Hematopoietic multipotent progenitor cell treated with erythropoietin and hydrocortisone succinate and interleukin-3 and kit ligand, for 4 days (in vitro differentiated cells): ENCODE results near the gene STXBP6.
"Not testable (repeated sequence)": the region's sequence is repeated elsewhere in the genome, so short reads cannot be mapped to it uniquely, and the experiment has no call there.

Source experiments
- DNase-seq: peaks from one replicate; pipeline ENCODE4 v3.0.0-alpha.2; 2015

The STXBP6 gene

DNA sequence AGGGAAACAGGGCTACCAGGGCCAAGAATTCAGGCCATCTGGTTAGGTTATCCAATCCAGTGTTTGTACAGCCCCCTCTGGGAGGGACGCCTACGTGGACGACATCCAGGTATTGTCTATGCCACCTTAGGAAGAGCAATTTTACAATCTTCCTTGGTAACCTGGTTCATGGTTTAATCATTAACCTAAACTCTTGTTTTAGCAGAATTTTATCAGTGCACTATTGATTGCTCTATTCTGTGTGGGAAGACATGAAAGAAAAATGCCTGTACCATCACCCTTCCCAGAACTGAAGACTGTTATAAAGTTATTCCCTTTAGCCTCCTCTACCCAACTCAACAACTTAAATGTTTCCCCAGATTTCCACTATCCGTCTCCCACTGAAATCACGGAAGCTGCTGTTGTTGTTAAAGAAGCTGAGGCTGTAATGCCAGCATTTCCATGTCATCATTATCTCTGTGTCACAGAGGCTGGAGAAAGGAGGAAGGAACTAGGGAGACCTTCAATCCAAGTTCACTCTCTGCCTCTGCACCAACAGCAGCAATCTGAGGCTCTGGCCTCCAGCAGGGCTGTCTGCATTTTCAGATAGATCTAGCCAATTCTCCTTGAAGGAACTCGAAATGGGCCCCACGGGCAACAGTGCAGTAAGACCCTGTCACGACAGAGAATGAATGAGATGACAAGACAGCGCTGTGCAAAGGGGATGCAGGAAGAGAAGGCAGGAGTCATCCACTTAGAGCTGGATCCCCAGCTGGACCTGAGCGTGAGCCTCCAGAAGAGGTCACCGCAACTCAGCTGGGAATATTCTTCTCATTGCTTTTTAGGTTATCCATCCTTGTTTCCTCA lies 232.5 kb downstream of the STXBP6 start:
- DNase-seq: no peak

DNA sequence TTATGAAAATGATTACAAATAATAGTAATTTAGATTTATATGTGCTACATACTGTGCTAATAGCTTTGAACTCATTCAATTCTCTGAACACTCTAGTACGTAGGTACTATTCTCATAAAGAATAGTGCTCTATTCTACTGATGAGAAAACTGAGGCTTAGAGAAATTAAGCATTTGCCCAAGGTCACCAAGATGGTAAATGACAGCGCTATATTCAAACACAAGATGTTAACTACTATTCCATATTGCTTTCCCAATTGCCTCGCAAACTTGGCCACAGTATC lies 233.1 kb downstream of the STXBP6 start:
- DNase-seq: no peak

DNA sequence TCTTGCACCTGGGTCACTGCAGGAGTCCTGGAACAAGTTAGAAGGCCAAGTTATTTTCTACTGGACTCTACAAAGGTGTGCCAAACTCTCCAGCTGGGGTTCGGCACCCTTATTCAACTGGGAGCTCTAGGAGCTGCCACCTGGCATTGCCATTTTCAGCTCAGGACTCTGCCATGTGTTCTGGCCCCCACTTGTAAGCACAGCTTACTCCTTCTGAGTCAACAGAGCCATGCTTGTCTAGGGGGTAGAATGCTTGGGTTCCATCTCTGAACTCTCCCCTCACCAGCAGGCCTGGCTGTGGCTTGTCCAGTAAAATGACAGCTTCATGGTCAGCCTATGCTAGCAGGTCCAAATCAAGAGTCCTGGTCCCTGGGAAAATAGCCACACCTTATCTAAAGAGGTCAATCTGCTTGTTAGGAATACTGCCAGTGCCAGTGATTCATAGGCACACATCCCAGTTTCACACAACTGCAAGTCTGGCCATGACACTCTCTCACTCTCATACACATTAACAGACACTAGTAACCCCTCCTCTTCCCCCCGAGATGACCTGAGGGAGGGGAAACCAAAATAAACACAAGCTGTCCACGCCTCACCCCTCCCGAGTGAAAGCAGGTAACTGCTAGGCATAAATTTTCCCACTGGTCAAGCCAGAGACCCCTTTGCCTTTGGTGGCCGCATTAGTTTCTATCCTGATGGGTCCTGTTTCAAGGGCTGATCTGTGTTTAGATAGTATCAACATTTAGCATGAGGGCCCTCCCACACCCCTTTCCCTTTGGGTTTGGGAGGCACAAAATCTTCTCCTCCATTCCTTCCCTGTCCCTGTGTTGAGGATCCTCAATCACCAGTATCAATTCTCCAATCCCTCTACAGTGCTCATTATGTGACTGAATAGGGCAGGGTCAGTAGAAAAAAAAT lies 233.7 kb downstream of the STXBP6 start:
- no peak for DNase-seq

DNA sequence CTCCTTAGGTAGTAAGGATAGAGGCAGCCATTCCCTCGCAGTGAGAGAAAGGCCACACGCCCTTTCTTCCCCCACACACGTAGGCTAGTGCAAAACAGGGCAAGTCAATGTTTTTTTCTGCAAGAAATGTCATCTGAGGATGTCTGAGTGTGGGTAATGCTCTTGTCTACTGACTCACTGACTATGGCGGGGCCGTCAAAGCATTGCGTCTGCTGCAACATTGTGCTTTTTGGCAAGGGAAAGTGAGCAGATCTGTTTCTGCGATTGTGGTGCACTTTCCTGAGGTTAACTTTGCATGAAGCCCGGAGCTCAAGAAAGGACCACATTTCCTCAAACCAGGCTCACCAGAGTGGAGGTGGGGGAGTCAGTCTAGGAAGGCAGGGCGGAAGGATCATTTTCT lies 234.4 kb downstream of the STXBP6 start:
- DNase-seq: no peak

DNA sequence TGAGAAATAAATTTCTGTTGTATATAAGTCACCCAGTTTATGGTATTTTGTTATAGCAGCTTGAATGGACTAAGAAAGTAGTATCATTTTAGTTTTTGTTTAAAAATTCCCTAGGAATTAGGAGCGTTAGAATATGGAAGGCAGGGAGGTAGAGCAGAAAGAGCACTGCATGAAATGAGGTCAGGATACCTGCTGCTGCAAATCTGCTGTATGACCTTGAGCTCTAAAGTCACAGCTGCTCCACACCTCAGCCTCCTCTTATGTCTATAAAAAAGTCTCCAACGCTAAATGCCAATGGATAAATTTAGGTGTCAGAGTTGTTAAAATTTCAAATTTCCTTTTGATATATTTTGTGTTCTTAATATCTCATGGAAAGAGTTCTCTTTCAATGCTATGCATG lies 235.0 kb downstream of the STXBP6 start:
- DNase-seq: no peak

DNA sequence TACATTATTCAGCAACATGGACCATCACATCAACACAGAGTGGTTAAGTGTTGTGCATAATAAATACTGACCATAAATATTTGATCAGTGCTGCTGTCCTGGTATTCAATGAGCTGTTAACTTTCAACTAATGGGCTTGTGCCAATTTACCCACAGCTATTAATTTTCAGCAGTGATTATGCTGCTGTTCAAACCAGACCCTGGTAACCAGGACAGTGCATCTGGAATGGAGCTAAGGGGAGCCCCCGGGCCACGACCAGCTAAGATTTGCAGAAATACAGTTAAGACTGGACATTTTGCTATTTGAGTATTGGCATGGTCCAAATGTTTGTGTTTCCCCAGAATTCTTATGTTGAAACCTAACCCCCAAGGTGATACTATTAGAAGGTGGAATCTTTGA lies 235.6 kb downstream of the STXBP6 start:
- DNase-seq: no peak

DNA sequence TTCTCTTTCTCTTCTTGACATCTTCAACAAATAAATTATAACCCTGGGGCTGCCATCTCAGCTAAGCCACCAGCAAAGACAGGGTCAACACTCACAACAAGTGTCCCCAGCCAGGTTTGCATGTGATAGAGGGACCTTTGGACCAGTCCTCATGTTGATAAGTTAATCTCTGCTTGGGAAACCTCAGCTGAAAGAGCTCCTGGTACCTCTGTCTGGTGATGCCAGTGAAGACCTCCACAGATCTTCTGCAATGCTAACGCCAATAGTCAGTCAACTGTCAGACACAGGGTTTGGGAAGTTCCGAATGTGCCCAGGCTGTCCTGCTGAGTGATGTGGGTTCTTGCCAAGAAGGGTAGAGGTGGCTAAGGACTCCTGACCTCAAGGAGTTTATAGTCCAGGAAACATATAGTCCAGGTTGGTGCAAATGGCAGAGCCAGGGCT lies 236.1 kb downstream of the STXBP6 start:
- DNase-seq: no peak

DNA sequence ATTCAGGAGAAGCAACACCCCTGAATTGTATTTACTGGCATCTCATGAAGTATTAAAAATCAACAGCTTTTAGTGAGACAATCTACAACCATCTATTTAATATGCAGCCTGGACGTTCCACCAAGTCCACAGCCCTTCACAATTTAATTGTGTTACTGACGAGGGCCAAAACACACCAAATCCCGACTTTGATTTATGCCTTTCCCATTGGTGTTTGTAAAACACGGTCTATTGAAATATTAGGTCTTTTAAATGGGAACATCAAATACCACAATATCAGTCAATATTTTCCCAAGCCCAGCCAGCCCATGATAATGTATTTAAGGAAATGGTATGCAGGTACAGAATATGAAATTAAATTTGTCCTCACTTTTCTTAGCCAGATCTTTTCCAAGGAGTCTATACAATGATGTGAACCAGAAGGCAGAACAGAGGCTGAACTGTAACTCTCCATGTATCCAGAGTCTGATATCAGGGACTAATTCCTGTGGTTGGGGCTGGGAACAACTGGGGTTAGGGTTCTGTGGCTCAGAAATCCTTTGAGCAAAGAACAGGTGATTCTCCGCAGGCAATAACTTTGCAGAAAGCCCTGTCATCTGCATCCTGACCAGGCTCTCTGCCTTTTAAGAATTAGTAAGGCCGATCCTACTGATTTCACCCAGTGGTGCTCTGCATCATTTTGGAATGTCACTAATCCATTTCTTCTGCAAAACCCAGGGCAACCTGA lies 236.7 kb downstream of the STXBP6 start:
- DNase-seq: no peak

DNA sequence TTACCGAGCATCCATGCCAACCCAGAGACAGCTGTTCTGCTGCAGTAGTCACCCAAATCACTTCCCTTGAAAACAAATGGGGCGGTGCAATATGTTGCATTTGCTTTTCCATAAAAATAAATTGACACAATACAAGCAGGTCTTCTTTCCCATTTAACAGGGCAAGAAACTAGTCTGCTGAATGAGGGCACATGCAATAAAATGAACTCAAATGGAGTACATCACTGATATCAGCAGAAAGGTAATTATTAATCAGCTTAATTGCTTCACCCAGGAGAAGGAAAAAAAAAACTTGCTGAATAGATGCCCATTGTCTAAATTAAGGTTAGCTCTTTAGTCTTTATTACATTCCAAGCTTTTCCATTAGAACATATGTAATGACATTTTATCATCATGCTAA lies 240.8 kb downstream of the STXBP6 start:
- DNase-seq: no peak

DNA sequence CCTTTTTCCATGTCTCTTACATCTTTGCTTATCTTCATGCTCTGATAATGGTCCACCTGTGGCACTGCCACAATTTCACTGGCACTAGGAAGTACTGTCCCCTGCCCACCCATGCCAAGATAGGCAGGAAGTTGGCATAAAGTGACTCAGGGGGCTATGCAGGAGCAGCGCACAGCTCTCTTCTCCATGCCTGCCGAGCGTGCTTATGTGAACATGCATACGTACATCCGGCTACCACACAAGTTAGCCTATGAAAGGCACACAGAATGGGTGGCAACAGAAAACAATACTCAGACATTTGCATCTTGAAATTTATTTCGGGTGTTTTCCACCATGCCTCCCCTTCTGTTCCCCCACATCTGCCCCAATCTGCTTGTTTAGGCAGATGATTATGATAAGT lies 241.5 kb downstream of the STXBP6 start:
- no peak for DNase-seq

DNA sequence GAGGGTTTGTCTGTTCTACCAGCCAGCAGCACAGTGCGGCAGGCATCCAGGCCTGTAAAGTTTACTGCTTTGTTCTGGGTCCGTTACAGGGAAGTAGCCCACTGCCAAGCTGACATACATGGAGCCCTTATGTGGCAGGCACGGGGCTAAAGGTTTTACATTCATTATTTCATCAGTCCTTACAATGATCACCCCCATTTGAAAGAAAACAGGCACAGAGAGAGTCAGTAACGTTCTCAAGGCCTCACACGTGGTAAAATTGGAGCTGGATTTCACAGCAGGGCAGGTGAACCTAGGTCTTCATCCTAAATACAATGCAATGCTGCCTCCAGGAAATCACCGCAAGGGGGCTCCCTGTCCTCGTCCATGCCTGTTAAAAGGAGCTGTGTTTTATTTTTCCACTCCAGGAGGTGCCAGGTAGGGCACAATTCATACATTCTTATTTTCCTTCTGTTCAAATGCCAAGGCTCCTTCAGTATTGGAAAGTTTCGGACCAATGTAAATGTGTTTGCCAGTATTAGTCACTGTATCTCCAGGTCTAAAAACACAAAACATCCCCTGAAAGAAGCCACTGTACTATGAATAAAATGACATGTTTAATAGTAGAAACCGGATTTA lies 243.8 kb downstream of the STXBP6 start:
- DNase-seq: peak; percentile 83

DNA sequence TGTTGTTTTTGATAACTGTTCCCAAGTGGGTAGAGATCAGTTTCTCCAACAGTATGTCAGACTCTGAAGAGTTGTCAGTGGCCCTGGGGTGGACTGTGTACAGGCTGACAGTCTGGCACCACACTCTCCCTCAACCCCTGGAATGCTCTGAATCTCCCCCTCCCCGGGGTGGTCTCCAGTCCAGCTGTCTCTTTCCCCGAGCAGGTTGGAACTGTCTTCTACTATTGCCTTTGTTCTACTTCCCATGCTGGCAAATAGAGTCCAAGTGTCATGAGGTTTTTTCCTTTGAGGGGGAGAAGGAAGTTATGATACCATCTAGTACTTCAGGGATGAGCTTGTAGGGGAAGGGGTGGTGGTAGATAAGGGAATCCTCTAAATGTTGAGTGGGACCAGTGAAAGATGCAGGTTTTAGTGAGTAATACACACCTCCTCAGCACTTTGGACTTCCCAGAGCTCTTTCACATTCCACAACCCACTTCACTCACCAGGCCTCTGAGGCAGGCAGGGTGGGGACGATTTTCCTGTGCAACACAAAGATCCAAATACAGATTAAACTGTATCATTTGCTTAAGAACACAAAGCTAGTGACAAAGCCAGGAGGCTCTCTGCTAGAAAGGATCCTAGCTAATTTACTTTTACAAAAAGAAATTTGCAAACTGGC lies 245.3 kb downstream of the STXBP6 start:
- no peak for DNase-seq

DNA sequence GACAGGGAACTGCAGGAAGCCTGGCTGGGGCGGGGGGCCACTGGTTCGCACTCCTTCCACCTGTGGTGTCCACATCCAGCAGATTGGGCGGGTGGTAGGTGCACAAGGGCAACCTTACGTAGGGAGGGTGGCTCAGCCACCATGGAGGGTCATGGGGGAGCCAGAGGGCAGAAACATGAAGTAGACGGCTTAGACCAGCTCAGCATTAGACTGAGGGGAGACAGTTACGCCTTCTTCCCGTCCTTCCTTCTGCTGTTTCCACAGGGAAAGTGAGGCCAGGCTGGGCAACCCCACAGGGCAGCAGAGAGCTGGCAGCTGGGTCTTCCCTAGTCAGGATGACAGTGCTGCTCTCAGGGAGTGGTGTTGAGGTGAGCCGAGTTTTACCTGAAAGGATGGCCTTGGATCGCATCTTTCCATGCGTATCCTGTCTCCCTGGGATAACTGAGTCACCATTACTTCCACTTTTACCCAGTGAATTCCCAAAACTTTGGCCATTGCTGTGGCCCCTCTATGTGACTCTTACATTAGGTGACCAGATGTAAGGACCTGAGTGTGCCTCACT lies 245.9 kb downstream of the STXBP6 start:
- DNase-seq: no peak

DNA sequence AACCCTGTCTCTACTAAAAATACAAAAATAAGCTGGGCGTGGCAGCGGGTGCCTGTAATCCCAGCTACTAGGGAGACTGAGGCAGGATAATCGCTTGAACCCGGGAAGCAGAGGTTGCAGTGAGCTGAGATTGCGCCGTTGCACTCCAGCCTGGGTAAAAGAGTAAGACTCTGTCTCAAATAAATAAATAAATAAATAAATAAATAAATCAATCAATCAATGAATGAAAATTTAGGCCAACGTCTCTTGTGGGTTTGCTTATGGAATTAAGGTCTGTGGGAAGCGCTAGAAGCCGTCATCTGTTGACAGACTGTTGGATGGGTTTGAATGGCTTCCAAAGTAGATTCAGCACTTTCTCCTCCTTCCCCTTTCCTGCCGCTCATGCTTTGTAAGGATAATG lies 246.5 kb downstream of the STXBP6 start:
- not testable (repeated sequence) for DNase-seq

DNA sequence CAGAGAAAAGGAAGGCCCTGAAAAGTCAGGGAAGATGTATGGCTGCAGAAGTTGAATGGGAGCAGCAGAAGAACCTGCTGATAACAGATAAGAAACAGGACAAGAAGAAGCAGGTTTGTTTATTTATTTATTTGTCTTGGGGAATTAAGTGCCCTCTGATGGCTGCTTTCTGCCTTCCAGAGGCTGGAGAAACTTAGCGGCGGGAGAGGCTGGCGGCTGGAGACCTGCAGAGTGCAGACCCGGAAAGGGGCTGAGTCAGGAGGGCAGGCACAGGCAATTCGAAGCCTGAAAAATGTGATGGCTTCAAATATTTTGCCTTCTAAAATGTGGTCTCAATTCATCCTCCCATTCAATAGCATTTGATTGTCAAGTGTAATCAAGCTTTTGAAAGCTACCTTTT lies 247.7 kb downstream of the STXBP6 start:
- no peak for DNase-seq

DNA sequence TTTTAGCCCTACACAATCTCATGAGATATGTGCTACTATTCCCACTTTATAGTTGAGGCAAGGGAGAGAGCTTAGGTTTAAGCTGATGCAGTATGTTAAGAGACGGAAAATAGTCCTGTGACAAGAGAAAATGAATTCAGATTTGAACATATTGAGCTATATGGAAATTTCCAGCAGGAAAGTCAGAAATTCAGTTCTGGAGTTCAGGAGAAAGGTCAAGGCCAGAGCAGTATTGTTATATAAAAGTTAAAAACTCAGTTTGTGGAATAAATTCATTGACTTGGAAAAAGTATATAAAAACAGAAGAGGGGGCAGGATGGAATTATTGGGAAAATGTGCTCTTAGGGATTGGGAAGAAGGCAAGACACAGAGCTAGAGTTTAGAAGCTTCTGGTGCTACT lies 248.9 kb downstream of the STXBP6 start:
- no peak for DNase-seq

DNA sequence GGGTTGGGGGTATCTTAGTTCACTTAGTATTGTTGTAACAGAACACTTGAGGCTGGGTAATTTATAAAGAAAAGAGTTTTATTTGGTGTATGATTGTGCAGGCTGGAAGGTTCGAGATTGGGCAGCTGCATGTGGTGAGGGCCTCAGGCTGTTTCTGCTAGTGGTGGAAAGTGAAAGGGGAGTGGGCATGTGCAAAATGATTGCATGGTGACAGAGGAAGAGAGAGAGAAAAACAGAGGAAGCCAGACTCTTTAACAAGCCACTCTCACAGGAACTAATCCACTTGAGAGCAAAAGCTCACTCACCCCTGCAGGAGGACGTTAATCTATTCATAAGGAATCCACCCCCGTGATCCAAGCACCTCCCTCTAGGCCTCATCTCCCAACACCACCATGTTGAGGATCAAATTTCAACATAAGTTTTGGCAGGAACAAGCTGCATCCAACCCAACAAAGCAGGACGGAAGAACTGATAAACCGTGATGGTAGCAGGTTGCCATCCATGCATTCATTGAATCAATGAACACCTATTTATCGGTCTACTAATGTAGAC lies 251.0 kb downstream of the STXBP6 start:
- no peak for DNase-seq

DNA sequence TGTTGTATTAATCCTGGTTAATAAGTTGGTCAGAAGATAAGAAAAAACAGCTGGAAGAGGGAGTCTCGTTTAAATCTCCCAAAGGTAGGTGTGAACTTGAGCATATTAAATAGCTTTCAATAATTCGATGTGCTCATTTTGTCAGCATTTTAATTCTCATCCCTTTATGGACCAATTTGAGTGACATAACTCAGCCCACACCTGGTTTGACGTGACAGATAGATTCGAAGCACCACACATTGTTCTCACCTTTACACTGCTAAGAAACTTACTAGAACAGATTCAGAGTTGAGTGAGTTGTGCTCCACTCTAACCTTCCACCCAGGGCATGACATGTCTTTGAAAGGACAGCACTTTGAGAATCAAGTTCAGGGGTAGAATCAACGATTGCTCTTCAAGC lies 254.5 kb downstream of the STXBP6 start:
- DNase-seq: no peak

DNA sequence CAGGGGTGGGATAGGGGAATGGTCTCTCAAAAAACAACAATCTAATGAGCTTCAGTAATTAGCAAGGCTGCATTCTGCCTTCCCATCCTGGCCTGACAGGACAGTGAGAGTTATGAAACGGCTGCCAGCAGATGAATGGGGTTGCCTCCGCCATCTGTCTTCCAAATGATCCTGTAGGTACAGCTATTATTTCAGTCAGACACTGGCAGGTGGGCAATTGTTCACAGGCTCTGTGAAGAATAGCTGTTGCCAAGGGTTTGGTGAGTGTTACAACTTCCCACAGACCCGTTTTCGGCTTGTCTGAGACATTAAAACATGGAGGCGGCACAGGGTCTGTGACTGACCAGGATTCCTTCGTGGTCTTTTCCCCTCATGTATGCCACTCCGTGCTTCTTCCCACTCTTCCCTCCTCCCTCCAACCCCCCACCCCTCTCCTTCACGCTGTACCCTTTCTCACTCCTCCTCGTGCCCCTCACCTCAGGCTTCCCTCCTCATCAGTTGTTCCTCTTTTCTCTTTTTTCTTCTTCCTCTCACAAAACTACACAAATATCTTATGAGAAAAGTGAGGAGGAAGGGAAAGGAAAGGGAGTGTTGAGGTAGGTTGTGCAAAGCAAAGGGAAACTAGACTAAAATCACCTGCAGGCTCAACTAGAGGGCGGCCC lies 255.2 kb downstream of the STXBP6 start:
- no peak for DNase-seq

DNA sequence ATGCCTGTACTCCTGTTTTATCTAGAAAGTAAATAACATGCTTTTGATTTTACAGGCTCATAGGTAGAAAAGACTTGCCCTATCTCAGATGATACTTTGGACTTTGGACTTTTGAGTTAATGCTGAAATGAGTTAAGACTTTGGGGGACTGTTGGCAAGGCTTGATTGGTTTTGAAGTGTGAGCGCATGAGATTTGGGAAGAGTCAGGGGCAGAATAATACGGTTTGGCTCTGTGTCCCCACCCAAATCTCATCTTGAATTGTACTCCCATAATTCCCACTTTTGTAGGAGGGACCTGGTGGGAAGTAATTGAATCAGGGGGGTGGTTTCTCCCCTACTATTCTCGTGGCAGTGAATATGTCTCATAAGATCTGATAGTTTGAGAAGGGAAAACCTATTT lies 259.8 kb downstream of the STXBP6 start:
- no peak for DNase-seq

DNA sequence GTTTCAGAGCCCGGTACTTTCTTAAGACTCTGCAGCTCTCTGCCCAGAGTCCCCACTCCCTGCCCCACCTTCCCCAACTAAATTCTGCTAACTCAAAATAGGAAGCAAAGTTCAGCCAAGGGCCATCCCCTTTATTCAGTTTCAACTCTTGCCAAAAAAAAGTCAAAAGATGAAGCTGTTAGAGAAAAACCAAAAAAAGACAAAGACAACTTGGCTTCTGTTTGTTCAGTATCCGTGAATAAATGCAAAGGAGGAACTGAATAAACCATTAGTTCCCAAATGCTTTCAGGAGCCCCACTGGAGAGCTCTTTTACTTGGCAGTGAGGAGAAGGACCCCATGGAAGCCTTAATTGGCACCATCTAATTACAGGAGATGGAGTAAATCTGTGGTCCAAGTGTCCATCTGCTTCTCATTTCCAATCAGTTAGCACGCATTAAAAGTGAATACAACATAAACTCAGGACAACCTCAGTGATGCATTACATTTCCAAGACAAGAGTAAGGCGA lies 260.5 kb downstream of the STXBP6 start:
- no peak for DNase-seq
